ENCODE measurements around the gene DMRTC2.

The DMRTC2 gene

DNA sequence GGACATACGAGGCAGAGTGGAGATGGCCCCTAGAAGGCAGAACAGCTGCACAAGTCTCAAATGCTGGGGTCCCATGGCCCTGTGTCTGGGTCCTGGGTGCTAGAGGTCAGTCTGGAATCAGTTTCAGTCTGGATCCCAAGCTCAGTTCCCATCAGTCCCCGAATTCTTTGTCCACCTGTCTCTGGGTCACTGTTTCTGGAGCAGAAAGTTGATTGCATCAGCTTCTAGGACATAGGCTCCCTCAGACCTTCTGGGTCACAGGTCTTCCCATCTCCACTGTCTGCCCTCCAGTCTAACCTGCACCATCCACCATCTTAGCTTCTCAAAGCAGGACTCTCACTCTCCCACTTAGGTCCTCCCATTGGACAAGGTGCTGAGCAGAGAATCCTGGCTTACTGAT, 5.6 kb upstream of the DMRTC2 start:
- Histone ChIP-seq H3K4me3 (ENCODE audit: low read depth in 1 of 2, low read length in 2 of 2) (no peak overlapping the region), H3K9ac (ENCODE audit: low read depth, low read length) (no peak overlapping the region), H3K4me2 (ENCODE audit: insufficient read depth, low read length) (no peak overlapping the region), H2AFZ (ENCODE audit: low read depth, low read length) (no peak overlapping the region), H3K36me3 (ENCODE audit: insufficient read depth, low read length) (no peaks in the 10 kb centered on the region), H3K9me3 (ENCODE audit: insufficient read depth, low read length, severe bottlenecking) (no peaks in the 10 kb centered on the region), H3K27me3 (ENCODE audit: insufficient read depth, low read length, poor library complexity) (peaks cover 16% of the 10 kb centered on the region), H4K20me1 (ENCODE audit: insufficient read depth, low read length) (no peaks in the 10 kb centered on the region), H3K27ac (ENCODE audit: low read length) (no peak overlapping the region), H3K4me1 (ENCODE audit: insufficient read depth, low read length) (no peaks in the 10 kb centered on the region), H3K79me2 (ENCODE audit: insufficient read depth, low read length) (no peaks in the 10 kb centered on the region)
- TF ChIP-seq CTCF (IDR thresholded peaks at IDR 0.05; ENCODE audit: borderline replicate concordance, extremely low read depth, low read length, poor library complexity, severe bottlenecking): no peak
- no peak for TF ChIP-seq EZH2 (IDR thresholded peaks at IDR 0.05; ENCODE audit: borderline replicate concordance, low read depth, low read length, severe bottlenecking)
- DNase-seq (no peak), ATAC-seq (ENCODE audit: insufficient read depth, low read depth) (no peak)

DNA sequence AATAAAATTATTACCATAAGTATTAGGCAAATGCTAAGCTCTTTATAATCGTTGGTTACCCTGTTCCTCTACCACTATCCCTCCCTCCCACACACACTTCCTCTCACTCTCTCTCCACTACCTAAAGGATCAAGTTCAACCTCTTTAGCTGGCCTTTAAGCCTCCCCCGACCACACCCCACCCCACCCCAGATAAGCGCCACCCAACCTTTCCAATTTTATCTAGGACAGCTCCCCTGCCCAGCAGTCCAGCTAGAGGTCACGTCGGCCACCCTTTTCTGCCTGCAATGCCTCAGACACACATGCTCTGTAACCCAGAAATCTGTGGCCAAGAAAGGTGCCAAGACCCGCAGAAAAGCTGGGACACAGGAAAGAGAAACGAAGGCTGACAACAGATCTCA, 1.5 kb upstream of the DMRTC2 start:
- no peak overlapping the region for H2AFZ ChIP-seq (ENCODE audit: low read depth, low read length)
- no peaks in the 10 kb centered on the region for H3K36me3 ChIP-seq (ENCODE audit: insufficient read depth, low read length)
- no peak for TF ChIP-seq CTCF (IDR thresholded peaks at IDR 0.05; ENCODE audit: borderline replicate concordance, extremely low read depth, low read length, poor library complexity, severe bottlenecking)
- no peak for TF ChIP-seq EZH2 (IDR thresholded peaks at IDR 0.05; ENCODE audit: borderline replicate concordance, low read depth, low read length, severe bottlenecking)
- no peak overlapping the region for H3K27ac ChIP-seq (ENCODE audit: low read length)
- no peak overlapping the region for H3K4me3 ChIP-seq (ENCODE audit: low read depth in 1 of 2, low read length in 2 of 2)
- no peaks in the 10 kb centered on the region for H4K20me1 ChIP-seq (ENCODE audit: insufficient read depth, low read length)
- peaks cover 11% of the 10 kb centered on the region for H3K27me3 ChIP-seq (ENCODE audit: insufficient read depth, low read length, poor library complexity)
- H3K9me3 ChIP-seq (ENCODE audit: insufficient read depth, low read length, severe bottlenecking): no peaks in the 10 kb centered on the region
- no peak for DNase-seq
- H3K4me1 ChIP-seq (ENCODE audit: insufficient read depth, low read length): no peaks in the 10 kb centered on the region
- no peak overlapping the region for H3K9ac ChIP-seq (ENCODE audit: low read depth, low read length)
- ATAC-seq (ENCODE audit: insufficient read depth, low read depth): no peak
- H3K79me2 ChIP-seq (ENCODE audit: insufficient read depth, low read length): no peaks in the 10 kb centered on the region
- H3K4me2 ChIP-seq (ENCODE audit: insufficient read depth, low read length): no peak overlapping the region

DNA sequence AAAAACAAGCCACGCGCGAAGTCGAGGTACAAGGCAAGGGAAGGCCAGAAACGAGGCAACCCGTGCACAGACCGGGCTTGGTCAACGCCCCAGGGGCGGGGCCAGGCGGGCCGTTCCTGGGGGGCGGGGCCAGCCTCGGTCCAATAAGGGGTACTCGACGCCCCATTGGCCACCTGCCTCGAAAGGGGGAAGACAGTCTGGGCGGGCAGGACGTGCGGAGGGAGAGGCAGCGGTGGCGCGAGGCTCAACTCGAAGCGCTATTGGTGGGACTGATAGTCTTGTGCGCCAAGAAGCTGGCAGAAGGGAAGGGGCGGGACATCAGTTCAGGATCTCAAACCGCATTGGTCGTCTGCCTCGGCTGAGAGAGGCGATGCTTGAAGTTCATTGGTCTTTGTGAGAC, 241 bp upstream of the DMRTC2 start, which contains the start of gene LYPD4:
Gene LYPD4, minus strand, starts transcription at position 83 of the 400 bp plus-strand sequence. CDS start 5,398 bp downstream, outside the sequence.
- no peaks in the 10 kb centered on the region for H3K79me2 ChIP-seq (ENCODE audit: insufficient read depth, low read length)
- DNase-seq (peak; percentile 13), ATAC-seq (ENCODE audit: insufficient read depth, low read depth) (no peak)
- H4K20me1 ChIP-seq (ENCODE audit: insufficient read depth, low read length): no peaks in the 10 kb centered on the region
- no peaks in the 10 kb centered on the region for H3K36me3 ChIP-seq (ENCODE audit: insufficient read depth, low read length)
- H3K4me2 ChIP-seq (ENCODE audit: insufficient read depth, low read length): no peak within 1 kb of the TSS
- no peaks in the 10 kb centered on the region for H3K9me3 ChIP-seq (ENCODE audit: insufficient read depth, low read length, severe bottlenecking)
- no peak within 1 kb of the TSS for H3K27ac ChIP-seq (ENCODE audit: low read length)
- no peak within 1 kb of the TSS for H3K9ac ChIP-seq (ENCODE audit: low read depth, low read length)
- no peak for TF ChIP-seq EZH2 (IDR thresholded peaks at IDR 0.05; ENCODE audit: borderline replicate concordance, low read depth, low read length, severe bottlenecking)
- TF ChIP-seq CTCF (IDR thresholded peaks at IDR 0.05; ENCODE audit: borderline replicate concordance, extremely low read depth, low read length, poor library complexity, severe bottlenecking): no peak
- peaks cover 3% of the 10 kb centered on the region for H3K27me3 ChIP-seq (ENCODE audit: insufficient read depth, low read length, poor library complexity)
- H3K4me3 ChIP-seq (ENCODE audit: low read depth in 1 of 2, low read length in 2 of 2): no peak within 1 kb of the TSS
- no peak within 1 kb of the TSS for H2AFZ ChIP-seq (ENCODE audit: low read depth, low read length)
- no peaks in the 10 kb centered on the region for H3K4me1 ChIP-seq (ENCODE audit: insufficient read depth, low read length)
